Panc1 (cell line): ENCODE data around the gene SLC35C1. TPM values are rescaled to one million over a fixed set of nuclear protein-coding genes. Genes with fewer than 3 reads are reported as not detected.

Experiments
- ATAC-seq: fragments of 200-7000 bp; cut with Tn5 transposase; 2 replicates; pipeline ENCODE4 v1.9.1; 2020; ENCODE audit warnings: mild to moderate bottlenecking, moderate library complexity
- BruUV-seq: library from RNA; stranded (reverse); fragments of 400-500 nt; replicated peaks from 2 replicates; lab custom pipeline; 2021; lab: Mats Ljungman, UMichigan
- CTCF ChIA-PET: fragments of 300-600 bp; sonication (Branson Sonifier 250); formaldehyde crosslinking; loops from one replicate; lab custom pipeline; 2022; ENCODE audit warnings: antibody characterized with exemption; lab: Charles Lee
- POLR2A ChIA-PET: fragments of 300-600 bp; sonication (Branson Sonifier 250); formaldehyde crosslinking; loops from one replicate; lab custom pipeline; 2022; ENCODE audit warnings: antibody characterized with exemption; lab: Charles Lee
- DNase-seq: peaks from one replicate; pipeline ENCODE4 v3.0.0-alpha.2; 2010; ENCODE audit warnings: low read depth, low spot score
- H3K27ac ChIP-seq: 2 replicates; pipeline ENCODE4 v1.5.1; 2011; ENCODE audit warnings: mild to moderate bottlenecking, low read length, inconsistent platforms
- H3K27me3 ChIP-seq: fragments of 200-500 bp; sonication (Bioruptor generic); 2 replicates; pipeline ENCODE4 v1.6.0; 2014; ENCODE audit warnings: low read length, inconsistent platforms; ENCODE audit not compliant: control insufficient read depth, insufficient read depth
- H3K36me3 ChIP-seq: fragments of 200-500 bp; sonication (Bioruptor generic); 2 replicates; pipeline ENCODE4 v1.5.1; 2014; ENCODE audit warnings: inconsistent platforms, mild to moderate bottlenecking, low read length, moderate library complexity; ENCODE audit not compliant: control insufficient read depth, insufficient read depth
- H3K4me1 ChIP-seq: 2 replicates; pipeline ENCODE4 v1.5.1; 2011; ENCODE audit warnings: inconsistent platforms, mild to moderate bottlenecking, low read length, moderate library complexity; ENCODE audit not compliant: control insufficient read depth, insufficient read depth
- H3K4me3 ChIP-seq, 2 experiments: 2 replicates each; pipeline ENCODE4 v1.5.1; 2011 to 2012; ENCODE audit warnings: low read depth in 2 of 2, low read length in 2 of 2, mild to moderate bottlenecking in 2 of 2, inconsistent platforms in 1 of 2, moderate library complexity in 1 of 2
- H3K9me3 ChIP-seq: fragments of 200-500 bp; sonication (Bioruptor generic); 2 replicates; pipeline ENCODE4 v1.5.1; 2014; ENCODE audit warnings: low read depth, mild to moderate bottlenecking, inconsistent platforms, low read length, moderate library complexity; ENCODE audit not compliant: control insufficient read depth, insufficient read depth
- CTCF ChIP-seq: fragments of 450-650 bp; IDR thresholded peaks from 2 replicates; pipeline ENCODE4 v1.5.1; 2017; ENCODE audit warnings: mild to moderate bottlenecking
- POLR2AphosphoS5 ChIP-seq: IDR thresholded peaks from 2 replicates; pipeline ENCODE4 v1.6.1; 2012; ENCODE audit warnings: mild to moderate bottlenecking, low read depth, low read length, moderate library complexity
- REST ChIP-seq, 2 experiments: IDR thresholded peaks; 2 replicates each; pipeline ENCODE4 v1.6.1; 2011 to 2012; ENCODE audit warnings: low read depth in 2 of 2, control low read depth in 1 of 2, low read length in 1 of 2, mild to moderate bottlenecking in 1 of 2, moderate library complexity in 1 of 2; ENCODE audit not compliant: insufficient read depth in 1 of 2
- SIN3A ChIP-seq: IDR thresholded peaks from 2 replicates; pipeline ENCODE4 v1.6.1; 2012; ENCODE audit warnings: low read depth, mild to moderate bottlenecking, low read length, moderate library complexity, borderline replicate concordance; ENCODE audit not compliant: insufficient read depth
- TCF7L2 ChIP-seq: IDR thresholded peaks from 2 replicates; pipeline ENCODE4 v1.6.1; 2011; ENCODE audit warnings: mild to moderate bottlenecking, low read depth, low read length, inconsistent platforms
- in situ Hi-C: cut with HindIII; loops from 2 replicates; pipeline ENCODE4 v1.10.0; 2016; ENCODE audit warnings: low sequenced_read_pairs, low pct_unique_long_range_greater_than_20kb
- intact Hi-C: fragments of 100-400 bp; cut with micrococcal nuclease; formaldehyde crosslinking; loops from one replicate; pipeline ENCODE4 v1.10.0; 2022; ENCODE audit not compliant: unreplicated experiment
- total RNA-seq: library from RNA; stranded (reverse); gene quantifications from one replicate; pipeline ENCODE4 v1.2.1, GENCODE V29; 2021; ENCODE audit not compliant: unreplicated experiment

SLC35C1 gene
- total RNA-seq, 1 experiment from 2014 or later = 13.4 TPM

GRCh38 chr11:45858751-45859398 lies 53.9 kb downstream of the SLC35C1 start:
- Histone ChIP-seq H3K27ac (no peak overlapping the region), H3K4me1 (no peaks in the 10 kb centered on the region; the same call in 1 of the 2 replicates), H3K36me3 (peaks cover 7% of the 10 kb centered on the region; the same call in 1 of the 2 replicates), H3K4me3 (no peak overlapping the region), H3K9me3 (no peaks in the 10 kb centered on the region), H3K27me3 (no peaks in the 10 kb centered on the region)
- intact Hi-C loops (no loop called here), in situ Hi-C loops (no loop called here)
- ChIA-PET POLR2A (no interaction called here), CTCF (interaction anchor here (0.7 kb wide), 1 partner anchor 13 kb away, joined by 4 read pairs; no protein-coding TSS in a partner anchor)
- no TSS peak for BruUV-seq
- TF ChIP-seq TCF7L2 (no peak), CTCF (no peak), REST (IDR thresholded peaks at IDR 0.05; ENCODE audit: insufficient read depth in 1 of 2, low read depth in 2 of 2, low read length in 1 of 2) (no peak), POLR2AphosphoS5 (no peak), SIN3A (no peak)
- ATAC-seq = no peak
- no peak for DNase-seq

GRCh38 chr11:45859661-45860140 lies 54.8 kb downstream of the SLC35C1 start:
- no peaks in the 10 kb centered on the region for H3K9me3 ChIP-seq
- no peak for ATAC-seq
- no peak for DNase-seq
- no TSS peak for BruUV-seq
- intact Hi-C loops (no loop called here), in situ Hi-C loops (no loop called here)
- H3K4me3 ChIP-seq = no peak overlapping the region
- POLR2A ChIA-PET = no interaction called here
- H3K27ac ChIP-seq = no peak overlapping the region
- H3K36me3 ChIP-seq = peaks cover 7% of the 10 kb centered on the region; the same call in 1 of the 2 replicates
- H3K27me3 ChIP-seq = no peaks in the 10 kb centered on the region
- TF ChIP-seq CTCF = no peak
- no peak for TF ChIP-seq POLR2AphosphoS5
- no peak for TF ChIP-seq SIN3A
- TF ChIP-seq TCF7L2 = no peak
- no peak for TF ChIP-seq REST (IDR thresholded peaks at IDR 0.05; ENCODE audit: insufficient read depth in 1 of 2, low read depth in 2 of 2, low read length in 1 of 2)
- H3K4me1 ChIP-seq = no peaks in the 10 kb centered on the region; the same call in 1 of the 2 replicates
- CTCF ChIA-PET = interaction anchor here (0.7 to 1.1 kb wide), 3 partner anchors 12 to 88 kb away, joined by 3 to 4 read pairs (median 4); no protein-coding TSS in a partner anchor
